ENCODE measurements around the gene OIT3. TPM values are rescaled to one million over a fixed set of nuclear protein-coding genes. Genes with fewer than 3 reads are reported as not detected.

Gene OIT3
- total and polyA plus RNA-seq, 8 donors, result 0.05 to 0.34 TPM; not detected in 6

DNA sequence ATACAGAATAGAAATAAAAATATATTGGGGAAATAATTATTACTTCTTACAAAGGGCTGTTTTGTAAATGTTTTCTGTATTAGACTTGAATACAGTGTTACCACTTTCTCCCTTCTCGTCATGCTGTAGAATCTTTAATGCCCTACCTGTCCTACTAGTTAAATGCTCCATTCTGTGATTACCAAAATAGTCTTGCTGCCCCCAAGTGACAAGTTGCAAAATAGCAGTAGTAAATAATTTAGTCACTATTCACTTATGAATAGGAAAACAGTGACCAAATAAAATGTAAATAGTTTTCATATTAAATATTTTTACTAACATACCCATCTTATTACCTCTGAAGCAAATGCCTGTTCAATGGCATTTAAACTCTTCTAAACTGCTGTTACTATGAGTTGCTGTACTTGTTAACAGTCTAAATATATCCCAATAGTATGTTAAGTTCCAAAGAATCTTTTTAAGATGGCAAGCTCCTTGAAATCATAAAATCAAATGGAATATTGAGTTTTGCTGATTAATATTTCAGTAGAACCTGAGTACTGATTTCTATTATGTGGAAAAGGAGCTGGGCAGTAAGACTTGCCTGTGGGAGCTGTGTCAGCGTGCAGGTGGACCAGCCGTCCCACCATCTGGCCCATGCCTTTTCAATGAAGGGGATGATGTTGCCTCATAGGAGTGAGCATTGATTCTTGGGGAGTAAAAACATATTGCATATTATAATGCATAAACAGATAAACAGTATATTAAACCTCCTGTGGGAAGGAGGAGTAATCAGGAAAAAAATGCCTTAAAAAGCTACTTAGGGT, 18.1 kb upstream of the OIT3 start:
- ATAC-seq, result peak in 3 of 4 donors; percentile 56 to 66 (median 62)
- WGBS, 2 donors, result 72 to 80% methylated on average over 3 of the region's 3 CpGs
- Histone ChIP-seq H3K9me3 (no peaks in the 10 kb centered on the region), H3K4me1 (no peaks in the 10 kb centered on the region), H3K4me3 (no peak overlapping the region), H3K27ac (no peak overlapping the region), H3K36me3 (no peaks in the 10 kb centered on the region), H3K27me3 (no peaks in the 10 kb centered on the region)
- DNase-seq, result no peak
- intact Hi-C loops (cut with DNase I), result no loop called here
- FAIRE-seq, result peak; percentile 32
- TF ChIP-seq, protein P1, sequence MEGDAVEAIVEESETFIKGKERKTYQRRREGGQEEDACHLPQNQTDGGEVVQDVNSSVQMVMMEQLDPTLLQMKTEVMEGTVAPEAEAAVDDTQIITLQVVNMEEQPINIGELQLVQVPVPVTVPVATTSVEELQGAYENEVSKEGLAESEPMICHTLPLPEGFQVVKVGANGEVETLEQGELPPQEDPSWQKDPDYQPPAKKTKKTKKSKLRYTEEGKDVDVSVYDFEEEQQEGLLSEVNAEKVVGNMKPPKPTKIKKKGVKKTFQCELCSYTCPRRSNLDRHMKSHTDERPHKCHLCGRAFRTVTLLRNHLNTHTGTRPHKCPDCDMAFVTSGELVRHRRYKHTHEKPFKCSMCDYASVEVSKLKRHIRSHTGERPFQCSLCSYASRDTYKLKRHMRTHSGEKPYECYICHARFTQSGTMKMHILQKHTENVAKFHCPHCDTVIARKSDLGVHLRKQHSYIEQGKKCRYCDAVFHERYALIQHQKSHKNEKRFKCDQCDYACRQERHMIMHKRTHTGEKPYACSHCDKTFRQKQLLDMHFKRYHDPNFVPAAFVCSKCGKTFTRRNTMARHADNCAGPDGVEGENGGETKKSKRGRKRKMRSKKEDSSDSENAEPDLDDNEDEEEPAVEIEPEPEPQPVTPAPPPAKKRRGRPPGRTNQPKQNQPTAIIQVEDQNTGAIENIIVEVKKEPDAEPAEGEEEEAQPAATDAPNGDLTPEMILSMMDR (IDR thresholded peaks at IDR 0.05), result peak in 2 of 4 donors; percentile 7 to 31

DNA sequence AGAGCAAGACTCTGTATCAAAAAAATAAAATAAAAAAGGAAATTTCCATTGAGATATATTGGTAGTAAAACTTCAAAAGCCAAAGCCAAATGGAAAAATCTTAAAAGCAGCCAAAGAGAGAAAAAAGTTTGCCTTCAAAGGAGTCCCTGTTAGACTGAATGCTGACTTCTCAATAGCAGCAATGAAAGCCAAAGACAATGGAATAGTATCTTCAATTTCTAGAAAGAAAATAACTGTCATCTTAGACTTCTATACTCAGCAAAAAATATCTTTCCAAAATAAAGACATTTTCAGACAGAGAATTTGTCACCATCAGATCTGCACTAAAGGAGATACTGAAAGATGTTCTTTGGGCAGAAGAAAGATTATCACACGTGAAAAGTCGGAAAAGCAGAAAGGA, 14.3 kb upstream of the OIT3 start:
- FAIRE-seq (no peak), ATAC-seq (no peak), DNase-seq (no peak)
- H3K27ac ChIP-seq, result no peak overlapping the region
- no peaks in the 10 kb centered on the region for H3K4me1 ChIP-seq
- WGBS, 2 donors, result 98 to 99% methylated on average over 2 of the region's 2 CpGs
- H3K27me3 ChIP-seq, result no peaks in the 10 kb centered on the region
- H3K9me3 ChIP-seq, result no peaks in the 10 kb centered on the region
- H3K4me3 ChIP-seq, result no peak overlapping the region
- TF ChIP-seq, protein P1 (IDR thresholded peaks at IDR 0.05), result no peak
- no peaks in the 10 kb centered on the region for H3K36me3 ChIP-seq
- intact Hi-C loops (cut with DNase I), result no loop called here

DNA sequence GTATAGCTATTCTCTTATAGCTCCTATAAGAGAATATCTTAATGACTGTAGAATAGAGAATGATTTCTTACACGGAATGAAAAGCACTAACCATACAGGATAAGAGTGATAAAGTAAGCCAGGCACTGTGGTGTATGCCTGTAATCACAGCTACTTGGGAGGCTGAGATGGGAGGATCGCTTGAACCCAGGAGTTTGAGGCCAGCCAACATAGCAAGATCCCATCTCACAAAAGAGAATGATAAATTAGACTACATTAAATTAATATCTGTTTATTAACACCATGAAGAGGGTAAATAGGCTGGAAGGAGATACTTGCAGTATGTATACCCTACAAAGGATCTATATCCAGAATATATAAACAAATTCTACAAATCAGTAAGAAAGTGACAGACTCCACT, 12.2 kb upstream of the OIT3 start:
- WGBS, 2 donors, result 98% methylated on average over 2 of the region's 2 CpGs
- intact Hi-C loops (cut with DNase I), result no loop called here
- ATAC-seq, result no peak
- Histone ChIP-seq H3K9me3 (no peaks in the 10 kb centered on the region), H3K4me3 (no peak overlapping the region), H3K36me3 (peaks cover 0 to 6% (median 0%) of the 10 kb centered on the region in 3 donors), H3K27me3 (no peaks in the 10 kb centered on the region), H3K27ac (no peak overlapping the region), H3K4me1 (no peaks in the 10 kb centered on the region)
- no peak for FAIRE-seq
- TF ChIP-seq, protein P1 (IDR thresholded peaks at IDR 0.05), result no peak
- DNase-seq, result no peak

DNA sequence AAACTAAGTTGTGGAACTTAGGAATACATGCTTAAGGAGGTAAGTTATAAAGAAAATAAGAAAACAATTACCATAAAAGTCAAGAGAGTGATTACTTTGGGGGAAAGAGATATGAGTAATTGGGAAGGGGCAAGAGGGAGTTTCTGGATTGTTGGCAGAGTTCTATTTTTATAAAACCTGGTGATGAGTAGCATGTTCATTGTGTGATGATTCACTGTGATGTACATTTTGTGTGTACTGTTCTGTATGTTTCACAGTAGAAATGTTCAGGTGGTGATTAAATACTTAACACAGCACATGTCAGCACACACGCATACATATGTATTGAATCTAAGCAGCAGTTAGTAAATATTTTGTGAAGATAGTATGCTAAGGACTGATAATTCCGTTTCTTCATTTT, 9.7 kb upstream of the OIT3 start:
- H3K9me3 ChIP-seq, result no peaks in the 10 kb centered on the region
- no peak for DNase-seq
- no peak overlapping the region for H3K27ac ChIP-seq
- H3K27me3 ChIP-seq, result no peaks in the 10 kb centered on the region
- TF ChIP-seq, protein P1 (IDR thresholded peaks at IDR 0.05), result no peak
- peaks cover 0 to 6% (median 0%) of the 10 kb centered on the region in 3 donors for H3K36me3 ChIP-seq
- H3K4me1 ChIP-seq, result no peaks in the 10 kb centered on the region
- no peak for ATAC-seq
- intact Hi-C loops (cut with DNase I), result no loop called here
- WGBS, 2 donors, result 78 to 80% methylated on average over 2 of the region's 2 CpGs
- no peak overlapping the region for H3K4me3 ChIP-seq
- no peak for FAIRE-seq

DNA sequence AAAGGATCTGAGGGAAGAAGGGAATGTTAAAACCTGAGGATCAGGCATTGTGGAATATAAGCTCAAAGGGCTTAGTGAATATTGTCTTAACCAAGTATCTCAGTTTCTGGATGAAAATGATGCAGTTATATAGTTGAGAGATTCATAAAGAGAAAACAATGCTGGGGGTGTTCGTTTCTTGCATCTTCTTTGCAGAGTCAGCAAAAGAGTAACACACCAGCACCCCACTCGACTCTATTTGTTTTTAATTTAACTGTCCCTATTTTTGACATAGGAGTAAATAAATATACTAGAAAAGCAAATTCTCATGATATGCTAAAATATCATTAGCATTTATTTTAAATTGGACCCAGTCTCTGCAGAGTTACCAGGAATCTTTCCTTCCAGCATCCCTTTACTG, 7.6 kb upstream of the OIT3 start:
- Histone ChIP-seq H3K36me3 (peaks cover 0 to 6% (median 0%) of the 10 kb centered on the region in 3 donors), H3K9me3 (no peaks in the 10 kb centered on the region), H3K27me3 (no peaks in the 10 kb centered on the region), H3K4me3 (no peak overlapping the region), H3K4me1 (no peaks in the 10 kb centered on the region), H3K27ac (no peak overlapping the region)
- ATAC-seq (no peak), DNase-seq (no peak), FAIRE-seq (no peak)
- intact Hi-C loops (cut with DNase I), result no loop called here
- TF ChIP-seq, protein P1 (IDR thresholded peaks at IDR 0.05), result no peak
- 75 to 79% methylated on average over 2 of the region's 2 CpGs for WGBS, 2 donors
